Measurements from ENCODE around the gene SIRT2. TPM values are rescaled to one million over a fixed set of nuclear protein-coding genes. Genes with fewer than 3 reads are reported as not detected.

Gene SIRT2
- total and polyA plus RNA-seq, 2 of the 8 experiments (the other 6 are each of a cell fraction or from before 2014, with no cell fraction given), result 6.5 to 10.0 TPM

DNA sequence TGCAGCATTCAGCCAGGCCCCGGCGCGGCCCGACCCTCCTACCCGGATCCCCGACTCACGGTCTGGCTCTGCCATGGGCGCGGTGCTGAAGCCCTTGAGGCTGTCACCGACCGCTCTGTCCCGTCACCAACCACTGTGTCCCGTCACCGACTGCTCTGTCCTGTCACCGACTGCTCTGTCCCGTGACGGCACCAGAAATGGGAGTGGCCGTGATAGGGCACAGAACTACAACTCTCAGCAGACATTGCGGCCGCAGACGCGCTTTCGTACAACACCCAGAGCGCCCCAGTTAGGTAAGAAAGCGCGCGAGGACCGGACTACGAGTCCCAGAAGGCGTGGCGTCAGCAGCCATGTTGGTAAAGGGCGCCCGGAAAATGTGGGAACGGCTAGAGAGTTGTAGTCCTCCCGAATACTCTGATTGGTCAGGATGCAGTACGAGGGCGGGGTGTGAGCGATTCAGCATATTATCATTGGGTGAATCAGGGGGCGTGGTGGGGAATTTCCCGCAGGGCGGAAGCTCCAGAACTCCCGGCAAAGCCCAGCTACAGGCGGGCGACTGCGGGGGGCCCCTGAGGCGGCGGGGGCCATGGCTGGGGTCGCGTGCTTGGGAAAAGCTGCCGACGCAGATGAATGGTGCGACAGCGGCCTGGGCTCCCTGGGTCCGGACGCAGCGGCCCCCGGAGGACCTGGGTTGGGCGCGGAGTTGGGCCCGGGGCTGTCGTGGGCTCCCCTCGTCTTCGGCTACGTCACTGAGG, at the start of gene SIRT2, which contains the start of gene NFKBIB (continued):
- TF ChIP-seq, protein P1, sequence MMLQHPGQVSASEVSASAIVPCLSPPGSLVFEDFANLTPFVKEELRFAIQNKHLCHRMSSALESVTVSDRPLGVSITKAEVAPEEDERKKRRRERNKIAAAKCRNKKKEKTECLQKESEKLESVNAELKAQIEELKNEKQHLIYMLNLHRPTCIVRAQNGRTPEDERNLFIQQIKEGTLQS (IDR thresholded peaks at IDR 0.05; ENCODE audit: insufficient read depth, low read depth, low read length), result peak; percentile 76
- TF ChIP-seq CEBPB (IDR thresholded peaks at IDR 0.05; ENCODE audit: low read depth, low read length) (peak; percentile 23), HDAC2 (IDR thresholded peaks at IDR 0.05; ENCODE audit: borderline replicate concordance in 1 of 2, low read depth in 2 of 2, low read length in 2 of 2) (peak; percentile 42 to 81; a peak in 1 of 4 replicates), MAFK (IDR thresholded peaks at IDR 0.05; ENCODE audit: low read depth, low read length) (no peak), RBBP5 (IDR thresholded peaks at IDR 0.05; ENCODE audit: borderline replicate concordance, low read depth, low read length) (peak; percentile 69; the same call in 1 of the 2 replicates), KDM1A (IDR thresholded peaks at IDR 0.05; ENCODE audit: borderline replicate concordance, low read length) (0 out of 2 replicates have a peak, but pooled peaks have one; percentile 38), GABPA (IDR thresholded peaks at IDR 0.05; ENCODE audit: borderline replicate concordance, insufficient read depth, low read length) (no peak), NRF1 (IDR thresholded peaks at IDR 0.05; ENCODE audit: low read depth, low read length) (no peak), MAX (IDR thresholded peaks at IDR 0.05) (peak; percentile 57; the same call in 1 of the 2 replicates), CBX5 (IDR thresholded peaks at IDR 0.05; ENCODE audit: low read depth, low read length) (no peak), SAP30 (IDR thresholded peaks at IDR 0.05; ENCODE audit: insufficient read depth, insufficient replicate concordance, low read length) (peak; percentile 55), SRF (IDR thresholded peaks at IDR 0.05; ENCODE audit: low read depth, low read length) (0 out of 2 replicates have a peak, but pooled peaks have one; percentile 45), EZH2 (IDR thresholded peaks at IDR 0.05; ENCODE audit: low read depth, low read length, severe bottlenecking) (no peak), BRCA1 (IDR thresholded peaks at IDR 0.05; ENCODE audit: low read depth, low read length) (no peak), SP1 (IDR thresholded peaks at IDR 0.05; ENCODE audit: low read depth, low read length) (peak; percentile 96), KDM4A (IDR thresholded peaks at IDR 0.05; ENCODE audit: low read depth, low read length, severe bottlenecking) (peak; percentile 94), ATF2 (IDR thresholded peaks at IDR 0.05; ENCODE audit: low read length) (peak; percentile 43; the same call in 1 of the 2 replicates), PHF8 (conservative IDR thresholded peaks at IDR 0.05; ENCODE audit: low read depth, low read length) (peak; percentile 73), BACH1 (IDR thresholded peaks at IDR 0.05; ENCODE audit: low read length) (0 out of 2 replicates have a peak, but pooled peaks have one; percentile 18), ZNF274 (IDR thresholded peaks at IDR 0.05; ENCODE audit: borderline replicate concordance, extremely low read depth, low read length) (no peak), SIX5 (IDR thresholded peaks at IDR 0.05; ENCODE audit: low read depth, low read length) (peak; percentile 92)

Measured in H1 (cell line).